H9 (cell line): ENCODE results near the gene ATP8B2. TPM values are rescaled to one million over a fixed set of nuclear protein-coding genes. Genes with fewer than 3 reads are reported as not detected.
"Not testable (repeated sequence)": the region's sequence is repeated elsewhere in the genome, so short reads cannot be mapped to it uniquely, and the experiment has no call there.

ENCODE experiments used
- DNase-seq: peaks from one replicate; pipeline ENCODE4 v3.0.0-alpha.2; 2017
- H2AFZ ChIP-seq: one replicate; pipeline ENCODE4 v1.6.1; 2013; ENCODE audit warnings: mild to moderate bottlenecking, low read length, control low read depth, moderate library complexity
- H2AK5ac ChIP-seq: 2 replicates; pipeline ENCODE4 v1.6.1; 2013; ENCODE audit warnings: low read length, control low read depth, mixed read lengths; ENCODE audit not compliant: insufficient read length
- H2BK120ac ChIP-seq: one replicate; pipeline ENCODE4 v1.6.1; 2013; ENCODE audit warnings: low read depth, mild to moderate bottlenecking, low read length, control low read depth, inconsistent platforms; ENCODE audit not compliant: poor library complexity, severe bottlenecking
- H2BK12ac ChIP-seq: 2 replicates; pipeline ENCODE4 v1.6.1; 2013; ENCODE audit warnings: low read length, control low read depth, mixed read lengths, low read depth; ENCODE audit not compliant: insufficient read length
- H2BK15ac ChIP-seq: 2 replicates; pipeline ENCODE4 v1.6.1; 2013; ENCODE audit warnings: low read depth, low read length, control low read depth
- H2BK20ac ChIP-seq: one replicate; pipeline ENCODE4 v1.6.1; 2013; ENCODE audit warnings: low read depth, mild to moderate bottlenecking, low read length, control low read depth, inconsistent platforms; ENCODE audit not compliant: poor library complexity, severe bottlenecking
- H2BK5ac ChIP-seq: 2 replicates; pipeline ENCODE4 v1.6.1; 2013; ENCODE audit warnings: low read length, control low read depth, mixed read lengths; ENCODE audit not compliant: insufficient read length
- H3K14ac ChIP-seq: 2 replicates; pipeline ENCODE4 v1.6.1; 2013; ENCODE audit warnings: low read length, control low read depth; ENCODE audit not compliant: insufficient read depth
- H3K18ac ChIP-seq: 2 replicates; pipeline ENCODE4 v1.6.1; 2013; ENCODE audit warnings: low read depth, mild to moderate bottlenecking, mixed read lengths, low read length, control low read depth; ENCODE audit not compliant: insufficient read length
- H3K23ac ChIP-seq: 2 replicates; pipeline ENCODE4 v1.6.1; 2013; ENCODE audit warnings: low read length, control low read depth, mixed read lengths, low read depth; ENCODE audit not compliant: insufficient read length
- H3K23me2 ChIP-seq: 2 replicates; pipeline ENCODE4 v1.6.1; 2013; ENCODE audit warnings: low read depth, mild to moderate bottlenecking, mixed read lengths, low read length, control low read depth; ENCODE audit not compliant: insufficient read length, poor library complexity, severe bottlenecking
- H3K27ac ChIP-seq: 2 replicates; pipeline ENCODE4 v1.5.1; 2013; ENCODE audit warnings: low read length, control low read depth, mixed read lengths, low read depth; ENCODE audit not compliant: insufficient read length
- H3K27me3 ChIP-seq: 2 replicates; pipeline ENCODE4 v1.6.1; 2013; ENCODE audit warnings: low read length, control low read depth, inconsistent platforms; ENCODE audit not compliant: insufficient read depth
- H3K4ac ChIP-seq: 2 replicates; pipeline ENCODE4 v1.6.1; 2013; ENCODE audit warnings: low read depth, mild to moderate bottlenecking, control low read depth, inconsistent platforms, low read length, moderate library complexity
- H3K4me1 ChIP-seq: 2 replicates; pipeline ENCODE4 v1.6.1; 2013; ENCODE audit warnings: low read length, control low read depth, inconsistent platforms; ENCODE audit not compliant: insufficient read depth
- H3K4me2 ChIP-seq: 2 replicates; pipeline ENCODE4 v1.6.1; 2013; ENCODE audit warnings: low read length, control low read depth, mixed read lengths; ENCODE audit not compliant: insufficient read length, insufficient read depth
- H3K56ac ChIP-seq: 2 replicates; pipeline ENCODE4 v1.6.1; 2013; ENCODE audit warnings: low read depth, mild to moderate bottlenecking, mixed read lengths, low read length, control low read depth; ENCODE audit not compliant: insufficient read length
- H3K79me1 ChIP-seq: 2 replicates; pipeline ENCODE4 v1.6.1; 2013; ENCODE audit warnings: low read depth, mild to moderate bottlenecking, moderate library complexity, low read length, control low read depth, inconsistent platforms; ENCODE audit not compliant: insufficient read depth, poor library complexity, severe bottlenecking
- H3K79me2 ChIP-seq: 2 replicates; pipeline ENCODE4 v1.6.1; 2013; ENCODE audit warnings: low read length, control low read depth, inconsistent platforms; ENCODE audit not compliant: insufficient read depth
- H3K9ac ChIP-seq: 2 replicates; pipeline ENCODE4 v1.6.1; 2013; ENCODE audit warnings: low read length, control low read depth, mixed read lengths; ENCODE audit not compliant: insufficient read length; ENCODE audit errors: extremely low read depth
- H3K9me3 ChIP-seq: one replicate; pipeline ENCODE4 v1.6.1; 2013; ENCODE audit warnings: low read depth, low read length, inconsistent platforms; ENCODE audit not compliant: control insufficient read depth
- H3T11ph ChIP-seq: one replicate; pipeline ENCODE4 v1.6.1; 2013; ENCODE audit warnings: mild to moderate bottlenecking, low read length, control low read depth, inconsistent platforms
- H4K20me1 ChIP-seq: one replicate; pipeline ENCODE4 v1.6.1; 2013; ENCODE audit not compliant: control insufficient read depth, insufficient read length, insufficient read depth
- H4K5ac ChIP-seq: 2 replicates; pipeline ENCODE4 v1.6.1; 2013; ENCODE audit warnings: low read depth, mild to moderate bottlenecking, mixed read lengths, low read length, control low read depth; ENCODE audit not compliant: insufficient read length
- H4K8ac ChIP-seq: replicated peaks from 2 replicates; pipeline ENCODE4 v1.6.1; 2013; ENCODE audit warnings: low read length, control low read depth, mixed read lengths, low read depth; ENCODE audit not compliant: insufficient read length
- H4K91ac ChIP-seq: 2 replicates; pipeline ENCODE4 v1.6.1; 2013; ENCODE audit warnings: low read depth, mild to moderate bottlenecking, moderate library complexity, mixed read lengths, low read length, control low read depth; ENCODE audit not compliant: insufficient read length
- H3K27ac Mint-ChIP-seq, 3 experiments: 2 replicates in 2 of 3; 3 replicates in 1 of 3; pipeline ENCODE4 v1.8.0; 2020 to 2021; ENCODE audit warnings: mixed read lengths in 3 of 3, mild to moderate bottlenecking in 1 of 3, moderate library complexity in 1 of 3
- H3K27me3 Mint-ChIP-seq: 2 replicates; pipeline ENCODE4 v1.8.0; 2021; ENCODE audit warnings: low read depth, mild to moderate bottlenecking, moderate library complexity, mixed read lengths
- H3K36me3 Mint-ChIP-seq, 3 experiments: 2 replicates in 2 of 3; 3 replicates in 1 of 3; pipeline ENCODE4 v1.8.0; 2020 to 2021; ENCODE audit warnings: low read depth in 3 of 3, mixed read lengths in 3 of 3; ENCODE audit not compliant: insufficient read depth in 1 of 3
- H3K4me1 Mint-ChIP-seq, 2 experiments: 2 replicates each; pipeline ENCODE4 v1.8.0; 2020; ENCODE audit warnings: mixed read lengths in 2 of 2
- H3K4me3 Mint-ChIP-seq, 2 experiments: 2 replicates in 1 of 2; 3 replicates in 1 of 2; pipeline ENCODE4 v1.8.0; 2020 to 2021; ENCODE audit warnings: mild to moderate bottlenecking in 2 of 2, mixed read lengths in 2 of 2, moderate library complexity in 1 of 2
- H3K9me3 Mint-ChIP-seq, 2 experiments: 2 replicates in 1 of 2; 3 replicates in 1 of 2; pipeline ENCODE4 v1.8.0; 2020; ENCODE audit warnings: mild to moderate bottlenecking in 2 of 2, mixed read lengths in 2 of 2, moderate library complexity in 1 of 2
- CTCF ChIP-seq: fragments of 200-600 bp; sonication (generic); conservative IDR thresholded peaks from 3 replicates; pipeline ENCODE4 v1.8.0; 2021; ENCODE audit warnings: antibody characterized with exemption, mild to moderate bottlenecking
- WGBS: extraction: QIAGEN DNeasy Blood & Tissue Kit; methylation state at CpG from one replicate; pipeline ENCODE4 v1.1.7; 2013; ENCODE audit warnings: missing lambda C conversion rate, low lambda C conversion rate, mixed read lengths; ENCODE audit not compliant: insufficient read length; ENCODE audit errors: extremely low coverage; 5-methylcytosine and 5-hydroxymethylcytosine counted together
- total RNA-seq: library from RNA; stranded (reverse); gene quantifications from 2 replicates; pipeline ENCODE4 v1.2.1, GENCODE V29; 2021

ATP8B2 gene
- total RNA-seq, 1 experiment from 2014 or later = 37.6 TPM

GRCh38 chr1:154360288-154360687 lies 35.0 kb downstream of the ATP8B2 start:
- Histone ChIP-seq H4K20me1 (no peaks in the 10 kb centered on the region), H3K4ac (no peak overlapping the region), H3K4me2 (no peak overlapping the region), H3T11ph (no peak overlapping the region), H2AFZ (no peak overlapping the region), H3K27ac (no peak overlapping the region), H2BK15ac (no peak overlapping the region), H3K56ac (no peak overlapping the region), H3K23me2 (no peaks in the 10 kb centered on the region), H3K18ac (no peak overlapping the region), H2BK120ac (no peak overlapping the region), H3K79me1 (no peaks in the 10 kb centered on the region), H2BK12ac (no peak overlapping the region), H3K23ac (no peak overlapping the region), H4K91ac (no peak overlapping the region), H2AK5ac (no peak overlapping the region), H3K27me3 (no peaks in the 10 kb centered on the region), H4K5ac (no peak overlapping the region), H2BK20ac (no peak overlapping the region), H3K79me2 (no peaks in the 10 kb centered on the region), H2BK5ac (no peak overlapping the region), H4K8ac (no peak overlapping the region), H3K9ac (no peak overlapping the region), H3K4me1 (no peaks in the 10 kb centered on the region), H3K14ac (no peak overlapping the region), H3K9me3 (no peaks in the 10 kb centered on the region)
- H3K27ac Mint-ChIP-seq = no peak overlapping the region
- no peak overlapping the region for H3K4me3 Mint-ChIP-seq
- no peak for DNase-seq
- peaks cover 0 to 5% (median 0%) of the 10 kb centered on the region in 3 experiments; a peak in 3 of 7 replicates for H3K36me3 Mint-ChIP-seq
- TF ChIP-seq CTCF = no peak
- peaks cover 7 to 11% of the 10 kb centered on the region in 2 experiments for H3K9me3 Mint-ChIP-seq
- H3K4me1 Mint-ChIP-seq = peaks cover 7% of the 10 kb centered on the region in 2 experiments
- H3K27me3 Mint-ChIP-seq = peaks cover 1% of the 10 kb centered on the region; the same call in 1 of the 2 replicates

- not testable (repeated sequence) for H3K23me2 ChIP-seq, H3K27me3 Mint-ChIP-seq, H3K9me3 ChIP-seq, H2AK5ac ChIP-seq, H3T11ph ChIP-seq, H4K8ac ChIP-seq, H4K5ac ChIP-seq, H3K27ac ChIP-seq, H3K4me1 Mint-ChIP-seq, H3K18ac ChIP-seq, H2BK20ac ChIP-seq, DNase-seq, H3K14ac ChIP-seq, H2AFZ ChIP-seq, H3K4me2 ChIP-seq, H2BK12ac ChIP-seq, H3K79me1 ChIP-seq, H3K79me2 ChIP-seq, H3K27me3 ChIP-seq, H3K4me1 ChIP-seq, H3K23ac ChIP-seq, H2BK15ac ChIP-seq, H4K91ac ChIP-seq, H3K9ac ChIP-seq, H4K20me1 ChIP-seq, H2BK120ac ChIP-seq, H3K4me3 Mint-ChIP-seq, H3K4ac ChIP-seq, H3K56ac ChIP-seq, H3K36me3 Mint-ChIP-seq, H2BK5ac ChIP-seq
- no CpG with 5 or more reads among the region's 5 CpGs for WGBS
- H3K9me3 Mint-ChIP-seq = peaks cover 7 to 11% of the 10 kb centered on the region in 2 experiments
- H3K27ac Mint-ChIP-seq = peak overlapping the region in 1 of 3 experiments; percentile 27; a peak in 1 of 7 replicates
Observed at GRCh38 chr1:154360881-154361280, 35.6 kb downstream of the ATP8B2 start.
